Karpas-422 (cell line): ENCODE results near the gene AGPAT3. TPM values are rescaled to one million over a fixed set of nuclear protein-coding genes. Genes with fewer than 3 reads are reported as not detected.

Experiments
- DNase-seq: peaks from one replicate; pipeline ENCODE4 v3.0.0-alpha.2; 2015
- H2AFZ ChIP-seq: fragments of 200-600 bp; sonication (generic); 2 replicates; pipeline ENCODE4 v1.6.1; 2014; ENCODE audit warnings: antibody characterized with exemption, low read length, mixed read lengths
- H3K27ac ChIP-seq: fragments of 200-600 bp; sonication (generic); 2 replicates; pipeline ENCODE4 v1.5.1; 2014; ENCODE audit warnings: mild to moderate bottlenecking, low read length, moderate library complexity
- H3K27me3 ChIP-seq: fragments of 200-600 bp; sonication (generic); 2 replicates; pipeline ENCODE4 v1.6.1; 2014; ENCODE audit warnings: low read length, mixed read lengths
- H3K36me3 ChIP-seq: fragments of 200-600 bp; sonication (generic); 2 replicates; pipeline ENCODE4 v1.6.1; 2014; ENCODE audit warnings: low read length, mixed read lengths; ENCODE audit not compliant: insufficient read depth
- H3K4me1 ChIP-seq: fragments of 200-600 bp; sonication (generic); 2 replicates; pipeline ENCODE4 v1.6.1; 2014; ENCODE audit warnings: mild to moderate bottlenecking, low read length, mixed read lengths
- H3K4me2 ChIP-seq: fragments of 200-600 bp; sonication (generic); 2 replicates; pipeline ENCODE4 v1.6.1; 2014; ENCODE audit warnings: low read length, low read depth, mild to moderate bottlenecking; ENCODE audit not compliant: poor library complexity, severe bottlenecking
- H3K4me3 ChIP-seq: fragments of 200-600 bp; sonication (generic); 2 replicates; pipeline ENCODE4 v1.5.1; 2014; ENCODE audit warnings: mild to moderate bottlenecking, antibody characterized with exemption, low read length, mixed read lengths
- H3K79me2 ChIP-seq: fragments of 200-600 bp; sonication (generic); 2 replicates; pipeline ENCODE4 v1.6.1; 2014; ENCODE audit warnings: mild to moderate bottlenecking, low read length, mixed read lengths
- H3K9ac ChIP-seq: fragments of 200-600 bp; sonication (generic); 2 replicates; pipeline ENCODE4 v1.6.0; 2014; ENCODE audit warnings: low read length
- H3K9me2 ChIP-seq: fragments of 200-600 bp; sonication (generic), shearing (Covaris generic); replicated peaks from 2 replicates; pipeline ENCODE4 v1.6.0; 2014; ENCODE audit warnings: mild to moderate bottlenecking, low read length, moderate library complexity; ENCODE audit not compliant: insufficient read depth
- H3K9me3 ChIP-seq: fragments of 300-700, 200-600 bp; sonication (generic); 2 replicates; pipeline ENCODE4 v1.6.1; 2014; ENCODE audit warnings: low read length, mixed read lengths
- H4K20me1 ChIP-seq: fragments of 200-600 bp; sonication (generic); 2 replicates; pipeline ENCODE4 v1.6.1; 2014; ENCODE audit warnings: mild to moderate bottlenecking, antibody characterized with exemption, low read length, low read depth; ENCODE audit not compliant: insufficient read depth
- total RNA-seq: library from RNA; depleted of rRNA; stranded (reverse); fragments of >200 nt; shearing (Covaris generic); gene quantifications from 2 replicates; pipeline ENCODE4 v1.2.3, GENCODE V29; 2014; ENCODE audit warnings: low replicate concordance

Gene AGPAT3
- total RNA-seq, 1 experiment from 2014 or later = 29.0 TPM

DNA sequence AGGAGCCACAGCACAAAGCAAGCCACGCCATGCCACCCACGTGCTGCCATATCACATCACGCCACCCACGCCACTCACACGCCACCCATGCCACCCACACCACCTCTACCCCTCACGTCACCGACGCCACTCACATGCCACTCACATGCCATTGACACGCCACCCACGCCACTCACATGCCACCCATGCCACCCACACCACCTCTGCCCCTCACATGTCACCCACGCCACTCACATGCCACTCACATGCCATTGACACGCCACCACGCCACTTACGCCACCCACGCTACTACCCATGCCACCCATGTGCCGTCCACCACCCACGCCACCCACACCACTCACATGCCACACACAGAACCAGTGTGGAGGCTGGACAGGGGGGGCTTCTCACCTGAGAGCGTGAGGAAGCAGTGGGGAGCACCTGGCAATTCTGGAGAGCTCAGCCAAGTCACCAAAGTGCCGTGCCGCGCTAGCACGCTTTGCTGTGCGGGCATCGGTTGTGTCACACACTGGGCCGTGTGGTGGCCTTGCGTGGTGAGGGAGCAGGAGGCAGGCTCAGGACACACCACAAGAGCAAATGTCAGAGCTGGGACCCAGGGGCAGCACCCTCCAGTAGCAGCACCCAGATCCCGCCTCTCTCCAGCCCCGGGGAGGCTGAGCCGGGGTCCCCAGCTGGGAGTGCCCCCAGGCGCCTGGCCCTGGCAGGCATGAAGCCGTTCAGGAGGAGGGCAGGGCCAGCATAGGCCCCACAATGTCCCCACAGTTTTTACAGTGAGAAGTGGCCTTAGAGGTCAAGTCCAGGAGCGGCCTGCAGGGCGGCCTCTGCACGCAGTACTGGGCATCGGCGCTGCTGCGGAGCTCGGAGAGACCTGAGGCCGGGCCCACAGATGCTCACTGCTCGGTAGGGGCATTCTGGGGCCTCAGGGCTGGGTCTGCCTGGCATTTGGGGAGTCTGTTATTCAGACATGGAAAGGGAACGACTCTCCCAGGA lies 70.0 kb downstream of the AGPAT3 start:
- no peak overlapping the region for H3K9ac ChIP-seq
- peaks cover 43% of the 10 kb centered on the region for H3K79me2 ChIP-seq

DNA sequence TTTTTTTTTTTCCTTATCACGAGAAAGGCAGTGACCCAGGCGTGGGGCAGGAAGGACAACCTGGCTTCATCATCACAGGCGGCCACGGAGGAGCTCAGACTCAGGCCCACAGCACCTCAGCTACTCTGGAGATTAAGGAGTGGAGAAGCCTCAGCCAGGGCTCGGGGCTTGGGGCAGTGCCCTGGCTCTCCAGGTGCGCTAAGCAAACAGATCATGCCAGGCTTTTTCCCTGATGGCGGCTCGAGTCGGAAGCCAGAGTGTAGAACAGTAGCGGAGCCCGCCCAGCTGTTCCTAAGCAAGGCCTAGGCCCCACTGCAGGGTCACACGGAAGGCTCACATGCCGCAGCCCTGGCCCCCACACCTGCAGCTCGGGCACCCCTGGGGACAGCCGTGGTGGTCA lies 70.7 kb downstream of the AGPAT3 start:
- no peaks in the 10 kb centered on the region for H3K9me3 ChIP-seq
- no peak for DNase-seq
- peaks cover 45% of the 10 kb centered on the region for H3K79me2 ChIP-seq
- H3K9ac ChIP-seq = no peak overlapping the region
- H3K4me3 ChIP-seq = no peak overlapping the region
- H4K20me1 ChIP-seq = peaks cover 5% of the 10 kb centered on the region; the same call in 1 of the 2 replicates
- no peaks in the 10 kb centered on the region for H3K27me3 ChIP-seq
- peaks cover 24% of the 10 kb centered on the region for H3K4me1 ChIP-seq
- H3K36me3 ChIP-seq = no peaks in the 10 kb centered on the region
- H3K4me2 ChIP-seq = no peak overlapping the region
- no peaks in the 10 kb centered on the region for H3K9me2 ChIP-seq
- no peak overlapping the region for H3K27ac ChIP-seq
- H2AFZ ChIP-seq = no peak overlapping the region

More for the DNA sequence above, 70.0 kb downstream of the AGPAT3 start:
- H4K20me1 ChIP-seq = peaks cover 5% of the 10 kb centered on the region; the same call in 1 of the 2 replicates
- H3K9me2 ChIP-seq = no peaks in the 10 kb centered on the region
- H3K4me1 ChIP-seq = peaks cover 27% of the 10 kb centered on the region
- H3K4me3 ChIP-seq = no peak overlapping the region
- no peak for DNase-seq
- H3K27me3 ChIP-seq = no peaks in the 10 kb centered on the region
- H3K27ac ChIP-seq = no peak overlapping the region
- H3K4me2 ChIP-seq = no peak overlapping the region
- no peaks in the 10 kb centered on the region for H3K9me3 ChIP-seq
- H3K36me3 ChIP-seq = no peaks in the 10 kb centered on the region
- H2AFZ ChIP-seq = no peak overlapping the region

DNA sequence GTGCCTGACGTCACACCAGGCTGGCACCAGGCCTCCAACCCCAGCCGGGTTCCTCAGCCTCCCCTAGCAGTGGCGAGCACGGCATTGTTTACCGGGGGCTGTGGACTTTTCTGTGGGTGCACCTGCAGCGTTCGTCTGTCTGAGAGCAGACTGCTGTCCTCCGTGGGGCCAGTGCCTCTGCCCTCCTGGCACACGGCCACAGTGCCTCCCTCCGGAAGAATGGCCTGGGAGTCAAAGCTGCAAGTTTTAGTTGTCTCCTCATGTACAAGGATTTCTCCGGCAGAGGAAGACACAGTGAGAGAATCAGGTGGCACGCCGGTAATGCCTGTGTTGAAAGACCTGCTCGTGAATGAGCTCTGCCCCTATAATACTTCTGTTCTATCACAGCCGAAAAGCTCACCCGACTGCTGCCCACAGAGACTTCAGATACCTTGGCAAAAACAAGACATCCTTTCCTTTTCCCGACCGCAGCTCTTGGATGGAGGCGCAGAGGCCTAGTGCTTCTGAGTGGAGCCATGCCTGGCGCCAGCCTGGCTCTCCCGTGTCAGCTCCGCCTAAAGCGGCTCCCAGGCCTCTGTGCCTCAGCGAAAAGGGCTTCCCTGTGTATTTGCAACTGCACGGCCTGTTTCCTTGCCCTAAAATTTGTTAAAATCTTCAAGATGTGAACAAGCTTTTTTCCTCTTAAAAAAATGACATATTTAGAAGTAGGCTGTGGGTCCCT lies 71.4 kb downstream of the AGPAT3 start:
- no peak overlapping the region for H3K4me2 ChIP-seq
- H3K36me3 ChIP-seq = no peaks in the 10 kb centered on the region
- no peak overlapping the region for H2AFZ ChIP-seq
- no peak overlapping the region for H3K4me3 ChIP-seq
- no peaks in the 10 kb centered on the region for H3K27me3 ChIP-seq
- no peak overlapping the region for H3K9ac ChIP-seq
- peaks cover 47% of the 10 kb centered on the region for H3K79me2 ChIP-seq
- no peaks in the 10 kb centered on the region for H3K9me2 ChIP-seq
- H4K20me1 ChIP-seq = peaks cover 5% of the 10 kb centered on the region; the same call in 1 of the 2 replicates
- no peak overlapping the region for H3K27ac ChIP-seq
- DNase-seq = no peak
- no peaks in the 10 kb centered on the region for H3K9me3 ChIP-seq
- H3K4me1 ChIP-seq = peaks cover 24% of the 10 kb centered on the region

DNA sequence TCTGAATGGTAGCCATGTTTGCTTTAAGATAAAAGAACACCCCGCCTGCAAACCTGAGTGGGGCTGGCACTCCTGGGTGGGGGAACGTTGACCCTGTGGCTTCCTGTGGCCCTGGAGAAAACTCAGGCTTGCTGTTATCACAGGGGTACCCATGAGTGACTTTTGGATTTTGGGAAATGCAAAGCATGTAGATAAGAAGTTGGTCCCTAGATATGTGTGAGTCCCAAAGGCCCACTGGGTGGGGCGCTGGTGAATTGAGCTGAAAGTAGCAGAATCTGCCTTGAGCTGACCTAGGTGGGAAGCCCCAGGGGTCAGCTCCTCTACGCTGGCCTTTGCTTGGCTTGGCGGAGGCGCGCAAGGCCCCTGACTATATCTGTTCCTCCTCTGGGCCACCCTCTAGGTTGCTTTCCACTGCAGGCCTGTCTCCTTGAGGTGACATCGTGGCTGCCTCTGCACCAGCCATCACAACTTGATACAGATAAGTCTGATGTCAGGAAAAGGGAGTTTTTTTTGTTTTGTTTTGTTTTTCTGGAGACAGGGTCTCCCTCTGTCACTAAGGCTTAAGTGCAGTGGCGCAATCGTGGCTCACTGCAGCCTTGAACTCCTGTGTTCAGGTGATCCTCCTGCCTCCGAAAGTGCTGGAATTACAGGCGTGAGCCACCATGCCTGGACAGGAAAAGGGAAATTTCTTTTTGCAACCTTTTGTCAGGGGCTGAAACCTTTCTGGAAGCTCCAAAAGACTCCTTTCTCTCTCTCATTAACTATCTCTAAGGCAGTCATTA lies 72.2 kb downstream of the AGPAT3 start:
- H3K27me3 ChIP-seq = no peaks in the 10 kb centered on the region
- peaks cover 5% of the 10 kb centered on the region; the same call in 1 of the 2 replicates for H4K20me1 ChIP-seq
- no peak overlapping the region for H3K4me3 ChIP-seq
- peak overlapping the region; percentile 77; the same call in 1 of the 2 replicates for H3K9ac ChIP-seq
- no peak overlapping the region for H2AFZ ChIP-seq
- peak overlapping the region; percentile 82 for H3K4me2 ChIP-seq
- H3K79me2 ChIP-seq = peaks cover 49% of the 10 kb centered on the region
- peaks cover 24% of the 10 kb centered on the region for H3K4me1 ChIP-seq
- H3K27ac ChIP-seq = 0 out of 2 replicates have a peak overlapping the region, but pooled peaks have one; percentile 25
- H3K9me2 ChIP-seq = no peaks in the 10 kb centered on the region
- H3K36me3 ChIP-seq = no peaks in the 10 kb centered on the region
- no peaks in the 10 kb centered on the region for H3K9me3 ChIP-seq
- no peak for DNase-seq

DNA sequence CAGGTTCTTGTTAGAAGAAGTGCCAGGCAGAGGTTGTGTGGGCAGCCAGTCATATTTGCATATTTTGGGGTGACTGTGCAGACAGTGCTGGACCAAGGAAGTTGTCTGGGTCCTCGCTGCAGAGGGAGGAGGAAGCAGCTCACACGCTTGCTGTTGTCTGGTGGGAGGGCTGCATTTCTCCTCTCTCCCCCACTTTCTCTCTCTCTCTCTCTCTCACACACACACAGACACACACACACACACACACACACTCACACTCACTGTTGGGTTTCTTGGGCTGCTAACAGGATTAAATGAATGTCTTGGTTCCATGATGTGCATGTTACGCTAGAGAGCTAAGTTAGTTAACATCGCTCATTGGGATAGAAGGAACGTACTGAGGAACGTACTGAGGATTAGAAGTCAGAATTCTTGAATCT lies 72.9 kb downstream of the AGPAT3 start:
- Histone ChIP-seq H3K4me1 (peaks cover 24% of the 10 kb centered on the region), H4K20me1 (peaks cover 5% of the 10 kb centered on the region; the same call in 1 of the 2 replicates), H3K27ac (peak overlapping the region; percentile 47), H3K9ac (peak overlapping the region; percentile 77), H3K4me3 (no peak overlapping the region), H3K9me2 (no peaks in the 10 kb centered on the region), H3K27me3 (no peaks in the 10 kb centered on the region), H3K4me2 (peak overlapping the region; percentile 82), H3K79me2 (peaks cover 52% of the 10 kb centered on the region), H3K9me3 (no peaks in the 10 kb centered on the region), H2AFZ (no peak overlapping the region), H3K36me3 (no peaks in the 10 kb centered on the region)
- peak; percentile 76 for DNase-seq

DNA sequence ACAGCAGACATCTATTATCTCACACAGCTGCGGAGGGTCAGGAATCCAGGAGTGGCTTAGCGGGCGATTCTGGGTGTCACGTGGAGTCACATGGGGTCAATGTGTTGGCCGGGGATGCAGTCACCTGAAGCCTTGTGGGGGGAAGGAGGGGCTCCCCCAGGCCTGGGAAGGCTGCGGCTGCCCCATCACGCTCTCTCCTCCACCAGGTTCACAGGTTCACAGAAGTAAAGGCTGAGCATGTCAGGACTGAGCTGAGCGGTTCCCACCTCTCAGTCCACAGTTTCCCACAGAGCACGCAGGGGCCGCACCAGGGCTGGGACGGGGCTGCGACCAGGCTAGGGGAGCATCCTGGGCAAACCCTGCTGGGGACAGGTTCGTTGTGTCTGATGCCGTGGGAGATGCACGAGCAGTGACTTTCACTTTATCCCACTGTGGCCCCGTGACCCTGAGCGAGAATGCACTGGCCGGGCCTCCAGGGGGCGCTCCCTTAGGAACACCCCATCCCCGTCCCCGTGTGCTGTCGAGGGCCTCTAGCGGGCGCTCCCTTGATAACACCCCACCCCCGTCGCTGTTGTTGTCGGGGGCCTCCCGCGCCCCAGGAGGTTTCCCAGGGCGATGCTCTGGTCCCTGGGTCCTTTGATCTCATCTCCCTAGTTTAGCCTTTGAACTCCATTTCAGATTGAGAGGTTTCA lies 73.9 kb downstream of the AGPAT3 start:
- Histone ChIP-seq H3K36me3 (no peaks in the 10 kb centered on the region), H3K9me3 (no peaks in the 10 kb centered on the region), H3K4me1 (peaks cover 24% of the 10 kb centered on the region), H2AFZ (peak overlapping the region; percentile 35; the same call in 1 of the 2 replicates), H3K27ac (peak overlapping the region; percentile 47), H3K27me3 (no peaks in the 10 kb centered on the region), H3K4me2 (peak overlapping the region; percentile 82), H3K9ac (peak overlapping the region; percentile 77), H4K20me1 (peaks cover 5% of the 10 kb centered on the region; the same call in 1 of the 2 replicates), H3K4me3 (peak overlapping the region; percentile 73), H3K79me2 (peaks cover 42% of the 10 kb centered on the region), H3K9me2 (no peaks in the 10 kb centered on the region)
- DNase-seq = peak; percentile 96
